Globus pallidus (tissue), 1 donor: ENCODE data around the gene CHRNB4.
A peak's percentile ranks its signal among the peaks of the same experiment; 100 is the strongest.

Experiments
- DNase-seq: peaks from one replicate; pipeline ENCODE4 v3.0.0-alpha.2; 2015; ENCODE audit warnings: low spot score

CHRNB4 gene

GRCh38 chr15:78633348-78633747 lies 7.7 kb downstream of the CHRNB4 start:
- DNase-seq, result no peak

GRCh38 chr15:78630886-78631633 lies 9.9 kb downstream of the CHRNB4 start:
- no peak for DNase-seq

GRCh38 chr15:78629716-78630065 lies 11.3 kb downstream of the CHRNB4 start:
- no peak for DNase-seq

GRCh38 chr15:78629031-78629715 lies 11.8 kb downstream of the CHRNB4 start:
- no peak for DNase-seq

DNA sequence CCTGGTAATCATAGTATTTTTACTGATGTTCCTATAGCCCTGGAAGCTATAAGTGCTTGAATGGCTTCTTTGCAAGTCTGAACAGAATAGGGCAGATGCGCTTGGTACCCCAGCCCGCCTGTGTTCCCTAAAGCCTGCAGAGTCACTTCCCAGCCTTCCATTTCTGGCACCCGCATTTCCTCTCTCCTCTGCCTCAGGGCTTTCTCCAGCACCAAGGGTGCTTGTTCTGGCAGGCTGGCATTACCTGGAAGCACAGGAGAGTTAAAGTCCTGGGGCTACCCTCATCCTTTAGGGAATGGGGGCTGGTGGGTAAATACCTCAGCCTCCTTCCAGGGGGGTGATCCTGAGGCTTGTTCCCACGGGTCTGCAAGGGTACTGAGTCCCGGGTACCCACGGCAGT lies 12.8 kb downstream of the CHRNB4 start:
- DNase-seq, result no peak

DNA sequence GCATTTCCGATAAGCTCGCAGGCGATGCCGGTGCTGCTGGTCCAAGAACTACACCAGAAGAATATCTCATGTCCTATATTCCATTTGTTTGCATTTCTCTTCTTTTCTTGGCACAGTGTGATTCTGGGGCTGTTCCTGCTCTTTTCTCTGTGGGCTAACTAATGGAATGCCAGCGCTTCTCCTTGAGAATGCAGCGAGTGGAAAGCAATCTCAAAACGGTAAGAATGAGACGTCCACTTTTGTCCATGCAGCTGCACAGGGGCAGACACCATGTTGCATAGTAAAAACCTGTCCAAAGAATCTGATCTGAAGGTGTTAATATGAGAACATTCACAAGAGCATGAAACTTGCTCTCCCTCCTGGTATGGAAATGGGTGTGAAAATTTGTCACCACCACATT lies 13.7 kb downstream of the CHRNB4 start:
- no peak for DNase-seq

DNA sequence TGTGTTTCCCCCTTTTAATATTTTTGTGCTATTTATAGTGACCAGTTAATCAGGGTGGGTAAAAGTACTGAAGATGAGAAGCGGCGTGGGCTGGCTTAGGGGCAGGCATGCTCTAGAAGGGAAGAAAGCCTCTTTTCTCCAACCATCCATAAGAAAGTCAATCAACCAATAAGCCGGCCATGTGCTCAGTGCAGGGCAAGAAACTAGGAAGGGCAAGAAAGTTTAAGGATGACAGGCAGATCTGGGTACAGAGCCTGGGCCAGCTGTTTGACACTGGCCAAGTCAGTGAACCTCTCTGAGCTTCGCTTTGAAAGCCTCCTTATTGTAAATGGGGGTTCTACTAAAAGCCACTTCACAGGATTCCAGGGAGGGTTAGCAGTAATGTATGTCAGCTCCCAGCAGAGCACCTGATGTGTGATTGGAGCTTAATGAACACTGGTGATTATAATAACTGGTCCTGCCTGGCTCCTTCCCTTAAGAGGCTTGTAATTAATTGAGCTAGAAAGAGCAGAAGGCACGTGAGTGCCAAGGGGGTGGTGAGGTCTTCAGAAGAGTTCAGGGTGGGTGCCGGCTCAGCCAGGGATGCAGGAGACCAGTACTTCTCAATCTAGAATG lies 14.5 kb downstream of the CHRNB4 start:
- DNase-seq, result no peak

GRCh38 chr15:78625606-78626280 lies 15.3 kb downstream of the CHRNB4 start:
- no peak for DNase-seq

DNA sequence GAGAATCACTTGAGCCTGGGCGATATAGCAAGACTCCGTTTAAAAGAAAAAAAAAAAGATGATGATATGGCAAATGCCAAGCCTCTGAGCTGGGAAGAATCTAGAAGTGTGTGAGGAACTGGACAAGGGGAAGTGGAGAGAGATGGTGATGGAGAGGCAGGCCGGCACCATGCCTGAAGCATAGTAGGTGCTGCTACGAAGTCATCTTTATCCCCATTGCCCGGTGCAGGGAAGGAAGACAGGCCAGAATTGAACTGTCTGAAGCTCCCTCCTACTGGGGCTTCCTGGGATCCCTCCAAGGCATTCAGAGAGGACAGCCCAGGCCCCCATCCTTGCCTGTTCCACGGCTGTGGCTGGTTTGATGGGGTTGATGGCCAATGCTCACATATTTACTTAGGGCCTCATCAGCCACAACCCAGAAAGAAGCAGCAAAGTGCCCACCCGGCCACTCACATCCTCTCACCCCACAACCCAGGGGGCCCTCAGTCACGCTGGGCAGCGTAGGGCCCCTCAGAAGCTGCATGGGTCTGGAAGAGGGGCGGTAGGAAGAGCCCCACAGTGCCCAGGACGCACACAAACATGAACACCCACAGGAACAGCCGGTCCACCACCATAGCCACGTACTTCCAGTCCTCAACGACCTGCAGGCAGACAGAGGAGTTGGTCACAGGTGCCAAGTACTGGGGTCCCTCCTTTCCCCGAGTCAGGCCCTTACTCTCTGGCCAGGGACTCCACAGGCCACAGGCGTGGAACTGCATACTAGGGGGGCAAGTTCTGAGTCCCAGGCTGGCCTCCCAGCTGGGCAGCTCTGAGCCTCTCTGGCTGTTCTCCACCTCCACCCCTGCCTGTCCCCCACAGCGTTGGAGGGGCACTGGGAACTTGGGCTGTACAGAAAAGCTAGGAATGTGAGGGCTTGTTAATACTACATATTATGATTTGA lies 16.1 kb downstream of the CHRNB4 start:
- DNase-seq, result no peak

- no peak for DNase-seq
Measured at GRCh38 chr15:78623786-78624497, 17.1 kb downstream of the CHRNB4 start.

GRCh38 chr15:78621810-78622402 lies 19.1 kb downstream of the CHRNB4 start:
- DNase-seq, result no peak

DNA sequence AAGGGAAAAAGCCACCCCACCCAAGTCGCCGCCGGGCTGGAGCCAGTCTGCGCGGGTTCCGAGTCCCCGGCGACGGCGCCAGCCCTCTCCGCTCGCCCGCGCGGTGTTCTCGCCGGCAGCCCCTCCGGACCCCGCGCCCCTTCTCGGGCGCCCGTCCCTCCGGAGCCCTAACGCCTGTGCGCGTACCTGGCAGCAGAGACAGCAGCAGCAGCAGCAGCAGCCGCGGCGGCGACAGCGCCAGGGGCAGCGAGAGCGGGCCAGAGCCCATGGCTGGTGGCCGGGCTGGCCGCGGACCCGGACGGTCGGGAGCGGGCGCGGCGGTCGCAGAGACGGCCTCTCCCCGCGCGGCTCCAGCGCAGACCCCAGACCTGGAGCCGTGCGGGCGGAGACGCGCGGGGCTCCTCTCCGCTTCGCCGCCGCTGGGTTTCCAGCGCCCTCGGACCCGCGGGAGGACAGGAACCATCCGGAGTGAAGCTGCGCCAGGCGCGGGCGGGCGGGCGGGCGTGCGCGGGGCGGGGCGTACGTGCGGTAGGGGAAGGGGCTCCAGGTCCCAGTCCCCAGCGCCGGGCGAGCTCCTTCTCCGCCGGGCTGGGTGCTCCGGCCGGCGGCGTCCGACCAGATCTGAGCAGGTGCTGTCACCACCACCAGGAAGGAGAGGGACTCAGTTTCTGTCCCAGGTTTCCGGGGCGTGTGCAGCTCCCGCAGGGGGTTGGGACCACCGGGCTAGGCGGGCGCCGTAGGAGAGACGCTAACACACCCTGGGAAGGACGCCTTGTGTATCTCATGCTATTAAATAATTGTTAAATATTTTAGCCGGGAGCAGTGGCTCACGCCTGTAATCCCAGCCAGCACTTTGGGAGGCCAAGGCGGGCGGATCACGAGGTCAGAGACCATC lies 20.2 kb downstream of the CHRNB4 start, which contains the start of gene CHRNA3:
CHRNA3 (minus strand) TSS at position 470 of the 895 bp plus-strand sequence; CDS start at position 268, 202 bp downstream.
- DNase-seq, result no peak

GRCh38 chr15:78620021-78620526 lies 20.9 kb downstream of the CHRNB4 start:
- DNase-seq, result no peak

DNA sequence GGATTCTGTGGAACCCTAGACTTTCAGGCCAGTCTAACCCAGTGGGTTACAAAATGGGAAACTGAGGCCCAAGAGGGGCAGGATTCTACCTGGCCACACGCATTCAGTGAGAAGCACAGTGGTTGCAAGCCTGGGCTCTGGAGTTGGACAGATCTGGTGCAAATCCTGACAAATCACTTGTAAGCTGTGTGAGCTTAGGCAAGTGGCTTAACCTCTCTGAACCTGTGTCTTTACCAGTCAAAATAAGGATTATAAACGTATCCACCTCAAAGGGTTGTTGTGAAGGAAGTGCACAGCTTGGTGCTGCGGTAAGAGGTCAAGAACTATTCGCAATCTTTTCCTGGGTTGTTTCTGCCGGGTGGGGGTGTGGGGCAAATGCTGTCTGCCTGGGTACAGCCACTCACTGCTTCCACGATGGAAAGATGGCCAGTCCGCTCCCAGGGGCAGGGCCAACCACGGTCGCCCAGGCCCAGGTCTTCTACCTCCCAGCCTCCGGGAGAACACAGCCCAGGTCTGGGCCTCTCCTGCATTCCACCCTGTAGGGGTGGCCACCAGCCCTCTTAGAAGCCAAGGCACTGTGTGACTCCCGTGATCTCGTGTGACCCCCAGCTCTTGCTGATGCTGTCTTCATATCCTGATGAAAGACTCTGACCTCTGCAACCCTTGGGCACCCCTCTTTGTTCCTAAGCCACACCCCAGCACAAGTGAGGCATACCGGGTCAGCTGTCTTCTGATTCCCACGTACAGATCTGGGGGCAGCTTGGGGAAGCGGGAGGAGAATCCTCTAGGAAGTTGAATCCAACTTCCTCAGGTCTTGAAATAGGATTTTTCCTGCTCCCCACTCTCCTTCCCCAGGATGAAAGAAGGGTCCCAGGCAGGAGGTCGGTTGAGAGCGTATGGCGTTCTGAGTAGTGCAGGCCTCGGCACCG lies 21.7 kb downstream of the CHRNB4 start:
- DNase-seq, result no peak

DNA sequence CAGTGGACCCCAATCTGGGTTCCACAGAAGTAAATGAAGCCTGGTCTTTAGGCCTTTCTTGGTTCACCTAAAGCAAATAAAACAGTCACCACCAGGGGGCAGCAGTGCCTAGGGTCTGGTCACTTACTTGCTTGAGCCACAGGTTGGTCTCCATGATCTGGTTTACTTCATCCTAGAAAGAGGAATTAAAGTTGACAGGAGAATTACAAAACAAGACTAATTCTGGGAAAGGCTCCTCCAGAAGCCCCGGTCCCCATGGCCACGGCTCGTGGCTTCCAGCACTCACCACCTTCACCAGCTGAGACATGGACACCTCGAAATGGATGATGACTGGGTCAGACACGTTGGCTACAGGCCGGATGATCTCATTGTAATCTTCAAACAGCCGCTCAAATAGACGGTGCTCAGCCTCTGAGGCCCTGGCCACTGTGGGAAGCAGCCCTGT lies 22.5 kb downstream of the CHRNB4 start:
- peak; percentile 73 for DNase-seq

DNA sequence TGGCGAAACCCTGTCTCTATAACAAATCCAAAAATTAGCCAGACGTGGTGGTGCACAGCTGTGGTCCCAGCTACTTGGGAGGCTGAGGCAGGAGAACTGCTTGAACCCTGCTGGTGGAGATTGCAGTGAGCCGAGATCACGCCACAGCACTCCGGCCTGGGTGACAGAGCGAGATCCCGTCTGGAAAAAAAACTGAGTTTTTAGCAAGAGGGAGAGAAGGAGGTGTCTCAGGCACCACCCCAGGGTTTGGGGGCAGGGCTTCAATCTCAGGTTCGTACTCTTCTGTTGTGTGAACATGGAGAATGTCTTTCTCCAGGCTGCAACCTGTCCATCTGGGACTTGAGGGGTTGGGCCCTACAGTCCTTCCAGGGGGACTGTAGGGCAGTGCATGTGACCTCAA lies 22.9 kb downstream of the CHRNB4 start:
- DNase-seq, result no peak

GRCh38 chr15:78617516-78617915 lies 23.5 kb downstream of the CHRNB4 start:
- no peak for DNase-seq

GRCh38 chr15:78617076-78617475 lies 23.9 kb downstream of the CHRNB4 start:
- DNase-seq, result no peak
